Suprapubic skin (tissue), 4 donors: ENCODE data around the gene FPGS. TPM values are rescaled to one million over a fixed set of nuclear protein-coding genes. Genes with fewer than 3 reads are reported as not detected.

Experiments
- DNase-seq, 2 donors: peaks; one replicate each; pipeline ENCODE4 v3.0.0-alpha.2; 2019; ENCODE audit warnings: low spot score in 2 of 2
- H3K27ac ChIP-seq: fragments of 200-600 bp; sonication (generic); one replicate; pipeline ENCODE4 v1.5.1; 2019
- H3K27me3 ChIP-seq: fragments of 200-600 bp; sonication (generic); one replicate; pipeline ENCODE4 v1.5.1; 2019
- H3K36me3 ChIP-seq: fragments of 200-600 bp; sonication (generic); one replicate; pipeline ENCODE4 v1.5.1; 2019
- H3K4me1 ChIP-seq: fragments of 200-600 bp; sonication (generic); one replicate; pipeline ENCODE4 v1.5.1; 2019
- H3K4me3 ChIP-seq: fragments of 200-600 bp; sonication (generic); one replicate; pipeline ENCODE4 v1.5.1; 2019; ENCODE audit warnings: mild to moderate bottlenecking
- H3K9me3 ChIP-seq: fragments of 200-600 bp; sonication (generic); one replicate; pipeline ENCODE4 v1.5.1; 2019
- EP300 ChIP-seq: sonication (generic); formaldehyde crosslinking; IDR thresholded peaks from one replicate; pipeline ENCODE4 v1.6.1; 2017; ENCODE audit warnings: antibody characterized with exemption
- POLR2A ChIP-seq, 2 donors: fragments of 450-650 bp; IDR thresholded peaks; one replicate each; pipeline ENCODE4 v1.6.1; 2017; ENCODE audit warnings: antibody characterized with exemption in 2 of 2, mild to moderate bottlenecking in 2 of 2, moderate library complexity in 2 of 2
- POLR2AphosphoS5 ChIP-seq, 3 donors: sonication (generic); formaldehyde crosslinking; IDR thresholded peaks; one replicate each; pipeline ENCODE4 v1.6.1; 2017; ENCODE audit warnings: antibody characterized with exemption in 3 of 3
- WGBS: methylation state at CpG from one replicate; pipeline ENCODE4 v1.1.5; 2018; 5-methylcytosine and 5-hydroxymethylcytosine counted together
- total RNA-seq, 4 donors: library from RNA; depleted of rRNA; stranded (reverse); fragments of >200 nt; gene quantifications; one replicate each; pipeline ENCODE4 v1.1.0, GENCODE V29; 2016
- TF ChIP-seq, protein P1 (sequence below), 2 donors: fragments of 200-600 bp in 1 of 2; fragments of 450-650 bp in 1 of 2; sonication (generic) in 1 of 2; IDR thresholded peaks; one replicate each; pipeline ENCODE4 v1.5.1; 2016 to 2019; ENCODE audit warnings: antibody characterized with exemption in 2 of 2, mild to moderate bottlenecking in 1 of 2, moderate library complexity in 1 of 2

FPGS gene
- total RNA-seq, 4 donors from 2014 or later: 22.9 to 50.3 (median 28.3) TPM

DNA sequence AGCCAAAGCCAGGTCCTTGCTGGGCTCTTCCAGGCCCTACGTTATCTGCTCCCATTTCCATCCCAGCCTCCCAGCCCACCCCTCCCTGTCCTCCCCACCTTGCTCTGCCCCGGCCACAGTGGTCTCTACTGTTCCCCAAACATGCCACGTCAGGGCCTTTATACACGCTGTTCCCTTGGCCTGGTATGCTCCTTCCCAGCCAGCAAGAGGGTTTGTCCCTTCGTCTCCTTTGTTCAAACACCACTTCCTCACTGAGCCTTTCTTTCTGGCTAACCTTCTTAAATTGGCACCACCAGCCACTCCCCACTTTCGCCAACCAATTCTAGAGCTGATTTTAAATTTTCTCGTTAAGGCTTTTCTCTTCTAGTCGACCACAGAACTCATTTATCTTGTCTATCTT, 34.0 kb upstream of the FPGS start:
- no peak overlapping the region for H3K4me3 ChIP-seq
- 66% methylated on average over 8 of the region's 8 CpGs for WGBS
- H3K27ac ChIP-seq: peak overlapping the region; percentile 69
- peaks cover 46% of the 10 kb centered on the region for H3K4me1 ChIP-seq
- no peaks in the 10 kb centered on the region for H3K27me3 ChIP-seq
- TF ChIP-seq, protein P1, sequence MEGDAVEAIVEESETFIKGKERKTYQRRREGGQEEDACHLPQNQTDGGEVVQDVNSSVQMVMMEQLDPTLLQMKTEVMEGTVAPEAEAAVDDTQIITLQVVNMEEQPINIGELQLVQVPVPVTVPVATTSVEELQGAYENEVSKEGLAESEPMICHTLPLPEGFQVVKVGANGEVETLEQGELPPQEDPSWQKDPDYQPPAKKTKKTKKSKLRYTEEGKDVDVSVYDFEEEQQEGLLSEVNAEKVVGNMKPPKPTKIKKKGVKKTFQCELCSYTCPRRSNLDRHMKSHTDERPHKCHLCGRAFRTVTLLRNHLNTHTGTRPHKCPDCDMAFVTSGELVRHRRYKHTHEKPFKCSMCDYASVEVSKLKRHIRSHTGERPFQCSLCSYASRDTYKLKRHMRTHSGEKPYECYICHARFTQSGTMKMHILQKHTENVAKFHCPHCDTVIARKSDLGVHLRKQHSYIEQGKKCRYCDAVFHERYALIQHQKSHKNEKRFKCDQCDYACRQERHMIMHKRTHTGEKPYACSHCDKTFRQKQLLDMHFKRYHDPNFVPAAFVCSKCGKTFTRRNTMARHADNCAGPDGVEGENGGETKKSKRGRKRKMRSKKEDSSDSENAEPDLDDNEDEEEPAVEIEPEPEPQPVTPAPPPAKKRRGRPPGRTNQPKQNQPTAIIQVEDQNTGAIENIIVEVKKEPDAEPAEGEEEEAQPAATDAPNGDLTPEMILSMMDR (IDR thresholded peaks at IDR 0.05): no peak
- no peak for TF ChIP-seq POLR2A (IDR thresholded peaks at IDR 0.05)
- DNase-seq: no peak
- no peaks in the 10 kb centered on the region for H3K9me3 ChIP-seq
- H3K36me3 ChIP-seq: no peaks in the 10 kb centered on the region

DNA sequence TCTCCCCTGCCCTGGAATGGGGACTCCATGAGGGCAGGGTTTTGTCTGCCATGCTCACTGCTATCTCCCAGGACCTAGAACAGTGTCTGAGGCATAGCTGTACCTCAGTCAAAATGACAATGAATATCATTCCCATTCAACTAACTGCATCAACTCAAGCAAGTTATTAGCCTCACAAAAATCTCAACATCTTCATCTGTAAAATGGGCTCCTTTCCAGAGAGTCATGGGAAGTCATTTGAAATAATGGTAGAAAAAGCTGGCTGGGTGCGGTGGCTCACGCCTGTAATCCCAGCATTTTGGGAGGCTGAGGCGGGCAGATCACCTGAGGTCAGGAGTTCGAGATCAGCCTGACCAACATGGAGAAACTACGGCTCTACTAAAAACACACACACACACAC, 33.6 kb upstream of the FPGS start:
- Histone ChIP-seq H3K27ac (peak overlapping the region; percentile 69), H3K4me3 (no peak overlapping the region), H3K9me3 (no peaks in the 10 kb centered on the region), H3K36me3 (no peaks in the 10 kb centered on the region), H3K4me1 (peaks cover 42% of the 10 kb centered on the region), H3K27me3 (no peaks in the 10 kb centered on the region)
- WGBS: 86% methylated on average over 5 of the region's 5 CpGs
- TF ChIP-seq EP300 (no peak), POLR2A (IDR thresholded peaks at IDR 0.05) (no peak), POLR2AphosphoS5 (IDR thresholded peaks at IDR 0.05) (no peak)
- TF ChIP-seq, protein P1 (IDR thresholded peaks at IDR 0.05): no peak
- DNase-seq: no peak

DNA sequence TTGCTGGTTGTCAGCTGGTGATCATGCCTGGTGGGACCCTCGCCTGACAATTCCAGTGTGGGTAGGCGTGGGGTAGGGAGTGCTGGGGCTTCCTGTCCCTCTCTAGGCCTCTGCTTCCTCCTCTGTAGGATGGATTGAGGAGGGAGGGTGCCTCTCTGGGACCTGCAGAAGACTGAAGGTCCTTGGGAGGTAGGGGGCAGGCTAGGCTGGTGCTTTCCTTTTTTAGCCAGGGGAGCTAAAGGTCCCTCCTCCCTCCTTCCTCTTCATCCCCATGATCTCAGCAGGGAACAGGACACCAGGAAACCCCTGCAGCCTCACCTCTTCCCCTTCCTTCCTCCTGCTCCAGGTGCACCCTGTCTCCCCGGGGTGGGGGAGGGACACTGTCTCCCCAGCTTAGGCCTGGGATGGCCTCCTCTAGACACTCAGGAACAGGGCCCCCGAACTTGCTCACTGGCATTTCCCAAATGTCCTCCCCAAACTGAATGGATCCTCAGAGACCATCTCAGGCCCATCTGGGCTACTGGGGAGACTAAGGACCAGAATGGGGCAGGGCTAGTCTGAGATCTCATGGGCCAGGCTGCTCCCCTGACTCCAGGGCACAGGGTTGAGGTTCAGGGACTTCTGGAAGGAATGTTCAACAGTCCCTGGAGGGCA, 32.6 kb upstream of the FPGS start:
- TF ChIP-seq, protein P1 (IDR thresholded peaks at IDR 0.05): no peak
- TF ChIP-seq POLR2AphosphoS5 (IDR thresholded peaks at IDR 0.05) (no peak), POLR2A (IDR thresholded peaks at IDR 0.05) (no peak), EP300 (no peak)
- Histone ChIP-seq H3K4me3 (peak overlapping the region; percentile 61), H3K36me3 (no peaks in the 10 kb centered on the region), H3K27ac (peak overlapping the region; percentile 82), H3K4me1 (peaks cover 40% of the 10 kb centered on the region), H3K9me3 (no peaks in the 10 kb centered on the region), H3K27me3 (no peaks in the 10 kb centered on the region)
- WGBS: 77% methylated on average over 4 of the region's 4 CpGs
- DNase-seq: no peak

DNA sequence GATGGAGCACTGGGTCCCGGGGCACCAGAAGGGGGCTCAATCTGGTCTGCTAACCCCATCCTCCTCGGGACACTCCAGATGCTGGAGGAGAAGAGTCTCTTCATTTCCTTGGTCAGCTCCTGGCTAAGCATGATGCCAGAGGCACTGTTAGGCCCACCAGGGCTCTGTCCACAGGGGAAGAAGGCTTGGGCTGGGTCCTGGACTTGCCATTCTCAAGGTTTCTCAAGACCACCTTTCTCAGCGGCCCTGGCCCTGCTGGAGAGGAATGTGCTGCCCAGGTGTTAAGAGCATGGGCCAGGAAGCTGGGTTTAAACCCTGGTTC, 32.1 kb upstream of the FPGS start:
- H3K4me1 ChIP-seq: peaks cover 40% of the 10 kb centered on the region

DNA sequence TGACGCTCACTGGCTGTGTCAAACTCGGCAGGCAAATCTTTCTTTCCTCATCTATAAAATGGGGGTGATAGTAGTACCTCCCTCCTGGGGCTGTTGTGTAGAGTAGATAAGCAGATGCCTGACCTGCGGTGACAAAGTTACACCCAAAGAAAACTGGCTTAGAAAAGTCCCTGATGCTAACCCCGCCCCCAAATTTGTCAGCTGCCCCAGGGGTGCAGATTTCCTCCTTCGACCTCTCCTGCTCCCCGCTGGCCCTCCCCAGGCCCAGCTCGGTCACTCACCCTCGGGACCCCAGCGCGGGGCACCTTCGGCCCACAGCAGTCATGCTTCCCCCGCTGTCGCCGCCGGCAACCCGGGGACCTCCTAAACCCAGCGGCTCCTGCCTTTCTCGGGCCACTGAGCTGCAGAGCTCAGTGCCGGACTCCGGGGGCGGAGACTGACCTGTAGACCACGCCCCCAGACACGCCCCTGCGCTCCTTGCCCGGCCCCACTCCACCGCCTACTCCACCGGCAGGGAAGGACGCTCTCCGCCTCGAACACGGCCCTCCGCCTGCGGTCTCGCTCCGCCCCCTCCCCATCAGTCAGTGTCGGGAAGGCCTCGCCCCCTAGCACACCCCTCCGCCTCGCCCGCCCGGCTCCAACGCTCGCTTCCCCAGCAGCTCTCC, 31.6 kb upstream of the FPGS start:
- H3K36me3 ChIP-seq: no peaks in the 10 kb centered on the region
- peak overlapping the region; percentile 82 for H3K27ac ChIP-seq
- WGBS: 8% methylated on average over 17 of the region's 43 CpGs
- peak overlapping the region; percentile 61 for H3K4me3 ChIP-seq
- H3K4me1 ChIP-seq: peaks cover 40% of the 10 kb centered on the region
- no peaks in the 10 kb centered on the region for H3K27me3 ChIP-seq
- TF ChIP-seq EP300 (no peak), POLR2AphosphoS5 (IDR thresholded peaks at IDR 0.05) (peak in 1 of 3 donors; percentile 24), POLR2A (IDR thresholded peaks at IDR 0.05) (no peak)
- TF ChIP-seq, protein P1 (IDR thresholded peaks at IDR 0.05): no peak
- no peaks in the 10 kb centered on the region for H3K9me3 ChIP-seq
- peak; percentile 99 for DNase-seq

More for the DNA sequence above, 32.1 kb upstream of the FPGS start:
- TF ChIP-seq EP300 (no peak), POLR2AphosphoS5 (IDR thresholded peaks at IDR 0.05) (no peak), POLR2A (IDR thresholded peaks at IDR 0.05) (no peak)
- TF ChIP-seq, protein P1 (IDR thresholded peaks at IDR 0.05): no peak
- 43% methylated on average over 1 of the region's 3 CpGs for WGBS
- Histone ChIP-seq H3K4me3 (peak overlapping the region; percentile 61), H3K27me3 (no peaks in the 10 kb centered on the region), H3K27ac (peak overlapping the region; percentile 82), H3K36me3 (no peaks in the 10 kb centered on the region), H3K9me3 (no peaks in the 10 kb centered on the region)
- DNase-seq: no peak
